Activated B cell treated with CpG ODN at 0.5 μM for 24 hours (primary cell): ENCODE results near the gene ZCCHC7. TPM values are rescaled to one million over a fixed set of nuclear protein-coding genes. Genes with fewer than 3 reads are reported as not detected.

Source experiments
- ATAC-seq: fragments of 200-7000 bp; cut with Tn5 transposase; one replicate; pipeline ENCODE4 v1.10.0; 2021; ENCODE audit warnings: low read depth, mild to moderate bottlenecking, moderate library complexity
- CTCF ChIA-PET: fragments of 350-600 bp; sonication (Branson Sonifier 250); formaldehyde crosslinking; loops from one replicate; lab custom pipeline; 2021; ENCODE audit warnings: antibody characterized with exemption; lab: Charles Lee
- POLR2A ChIA-PET: fragments of 350-600 bp; sonication (Branson Sonifier 250); formaldehyde crosslinking; loops from one replicate; lab custom pipeline; 2021; ENCODE audit warnings: antibody characterized with exemption; lab: Charles Lee
- DNase-seq: peaks from one replicate; pipeline ENCODE4 v3.0.0; 2022
- H3K27ac Mint-ChIP-seq: one replicate; pipeline ENCODE4 v1.8.0; 2020; ENCODE audit warnings: mixed read lengths
- H3K27me3 Mint-ChIP-seq: one replicate; pipeline ENCODE4 v1.8.0; 2021; ENCODE audit warnings: mixed read lengths
- H3K36me3 Mint-ChIP-seq: one replicate; pipeline ENCODE4 v1.8.0; 2021; ENCODE audit warnings: low read depth, mixed read lengths
- H3K4me1 Mint-ChIP-seq: one replicate; pipeline ENCODE4 v1.8.0; 2021; ENCODE audit warnings: mixed read lengths
- H3K4me3 Mint-ChIP-seq: one replicate; pipeline ENCODE4 v1.8.0; 2020; ENCODE audit warnings: mild to moderate bottlenecking, mixed read lengths
- H3K9me3 Mint-ChIP-seq: one replicate; pipeline ENCODE4 v1.8.0; 2020; ENCODE audit warnings: mixed read lengths
- intact Hi-C: fragments of 100-400 bp; cut with micrococcal nuclease; formaldehyde crosslinking; loops from one replicate; pipeline ENCODE4 v1.15.1; 2024
- total RNA-seq: library from RNA; stranded (reverse); gene quantifications from 2 replicates; pipeline ENCODE4 v1.2.3, GENCODE V29; 2022
- TF ChIP-seq, protein P1 (sequence below): fragments of 200-600 bp; IDR thresholded peaks from one replicate; pipeline ENCODE4 v1.8.0; 2022; ENCODE audit warnings: antibody characterized with exemption, mild to moderate bottlenecking

ZCCHC7 gene
- total RNA-seq, 1 donor from 2014 or later = 70.3 TPM

DNA sequence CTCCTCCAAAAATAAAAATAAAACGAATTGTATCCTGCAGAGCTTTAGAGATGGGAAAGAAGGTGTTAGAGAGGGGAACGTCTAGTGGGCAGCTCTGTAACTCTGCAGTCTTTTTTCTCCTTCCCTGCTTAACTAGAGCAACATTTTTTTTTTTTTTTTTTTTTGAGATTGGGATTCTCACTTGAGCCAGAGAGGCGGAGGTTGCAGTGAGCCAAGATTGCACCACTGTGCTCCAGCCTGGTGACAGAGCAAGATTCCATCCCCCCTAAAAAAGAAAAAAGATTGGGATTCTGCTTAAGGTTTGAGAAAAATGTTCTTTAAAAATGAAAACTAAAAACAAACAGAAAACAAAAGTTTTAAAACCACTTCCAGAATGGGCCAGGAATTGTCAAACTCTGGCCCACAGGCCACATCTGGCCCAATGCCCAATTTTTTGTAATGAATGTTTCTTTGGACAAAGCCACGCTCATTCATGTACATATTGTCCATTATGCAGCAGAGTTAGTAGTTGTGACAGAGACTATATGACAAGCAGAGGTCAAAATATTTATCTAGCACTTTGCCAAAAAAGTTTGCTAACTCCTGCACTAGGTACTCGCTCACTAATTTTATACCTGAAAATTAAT lies 98.5 kb downstream of the ZCCHC7 start:
- no peak for ATAC-seq

DNA sequence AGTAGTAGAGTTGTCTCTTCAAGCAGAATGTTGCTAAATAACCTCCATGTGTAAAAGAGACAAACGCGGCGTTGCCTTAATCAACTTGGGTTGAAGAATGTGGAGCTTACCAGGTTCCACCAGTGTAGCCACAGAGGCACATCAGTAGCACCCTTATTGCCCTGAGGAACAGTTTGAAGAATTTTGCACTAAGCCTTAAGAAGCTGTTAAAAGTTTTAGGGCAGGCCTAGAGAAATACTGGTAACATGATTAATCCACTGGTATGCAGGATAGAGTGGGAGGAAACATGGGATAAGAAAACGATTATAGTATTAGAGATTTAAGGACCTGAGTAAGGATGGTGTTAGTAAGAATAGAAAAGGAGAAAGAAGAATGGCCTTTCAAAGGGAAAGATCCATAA lies 100.6 kb downstream of the ZCCHC7 start:
- intact Hi-C loops = loop anchor here (5.0 kb wide), 1 partner anchor 36 kb away; no protein-coding TSS in a partner anchor
- ChIA-PET CTCF (no interaction called here), POLR2A (interaction anchor here (1.1 to 2.2 kb wide), 2 partner anchors 9 to 13 kb away, joined by 3 to 5 read pairs; no protein-coding TSS in a partner anchor)
- TF ChIP-seq, protein P1, sequence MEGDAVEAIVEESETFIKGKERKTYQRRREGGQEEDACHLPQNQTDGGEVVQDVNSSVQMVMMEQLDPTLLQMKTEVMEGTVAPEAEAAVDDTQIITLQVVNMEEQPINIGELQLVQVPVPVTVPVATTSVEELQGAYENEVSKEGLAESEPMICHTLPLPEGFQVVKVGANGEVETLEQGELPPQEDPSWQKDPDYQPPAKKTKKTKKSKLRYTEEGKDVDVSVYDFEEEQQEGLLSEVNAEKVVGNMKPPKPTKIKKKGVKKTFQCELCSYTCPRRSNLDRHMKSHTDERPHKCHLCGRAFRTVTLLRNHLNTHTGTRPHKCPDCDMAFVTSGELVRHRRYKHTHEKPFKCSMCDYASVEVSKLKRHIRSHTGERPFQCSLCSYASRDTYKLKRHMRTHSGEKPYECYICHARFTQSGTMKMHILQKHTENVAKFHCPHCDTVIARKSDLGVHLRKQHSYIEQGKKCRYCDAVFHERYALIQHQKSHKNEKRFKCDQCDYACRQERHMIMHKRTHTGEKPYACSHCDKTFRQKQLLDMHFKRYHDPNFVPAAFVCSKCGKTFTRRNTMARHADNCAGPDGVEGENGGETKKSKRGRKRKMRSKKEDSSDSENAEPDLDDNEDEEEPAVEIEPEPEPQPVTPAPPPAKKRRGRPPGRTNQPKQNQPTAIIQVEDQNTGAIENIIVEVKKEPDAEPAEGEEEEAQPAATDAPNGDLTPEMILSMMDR = no peak
- Mint-ChIP-seq H3K9me3 (no peaks in the 10 kb centered on the region), H3K27ac (peak overlapping the region; percentile 42), H3K4me1 (peaks cover 65% of the 10 kb centered on the region), H3K36me3 (peaks cover 32% of the 10 kb centered on the region), H3K4me3 (no peak overlapping the region), H3K27me3 (no peaks in the 10 kb centered on the region)
- ATAC-seq (no peak), DNase-seq (no peak)

More for the DNA sequence above, 98.5 kb downstream of the ZCCHC7 start:
- Mint-ChIP-seq H3K27me3 (no peaks in the 10 kb centered on the region), H3K4me3 (no peak overlapping the region), H3K9me3 (no peaks in the 10 kb centered on the region), H3K36me3 (peaks cover 33% of the 10 kb centered on the region), H3K27ac (peak overlapping the region; percentile 63), H3K4me1 (peaks cover 62% of the 10 kb centered on the region)
- TF ChIP-seq, protein P1 = no peak
- POLR2A ChIA-PET = interaction anchor here (2.2 kb wide), 1 partner anchor 11 kb away, joined by 5 read pairs; no protein-coding TSS in a partner anchor
- DNase-seq = no peak
- CTCF ChIA-PET = no interaction called here
- intact Hi-C loops = loop anchor here (1.0 kb wide), 1 partner anchor 11 kb away; no protein-coding TSS in a partner anchor

DNA sequence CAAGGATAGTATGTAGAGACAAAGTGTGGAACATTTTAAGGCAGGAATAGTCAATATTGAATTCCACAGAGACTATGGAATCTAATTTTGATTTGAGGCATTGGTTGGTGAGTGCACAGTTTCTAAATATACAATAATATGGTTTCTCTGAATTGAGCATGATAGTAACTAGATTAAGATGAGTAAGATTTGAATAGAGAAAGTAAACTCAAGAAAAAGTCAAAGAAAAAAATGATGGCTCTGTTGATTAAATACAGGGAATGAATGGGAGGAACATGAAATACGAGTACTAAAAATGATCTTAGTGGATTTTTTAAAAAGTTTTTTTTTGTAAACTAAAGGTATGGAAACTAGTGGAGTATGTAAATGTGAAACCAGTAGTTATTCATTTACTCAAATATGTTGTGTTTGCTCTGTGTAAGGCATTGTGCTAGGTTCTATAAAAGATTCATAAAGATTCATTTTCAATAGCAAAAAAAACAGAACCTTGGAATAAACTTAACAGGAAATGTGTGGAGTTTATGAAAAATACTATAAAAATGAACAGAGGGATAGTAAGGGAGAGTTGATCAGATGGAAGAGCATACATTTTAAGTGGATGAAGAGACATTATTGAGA lies 101.2 kb downstream of the ZCCHC7 start:
- peaks cover 67% of the 10 kb centered on the region for H3K4me1 Mint-ChIP-seq
- ChIA-PET POLR2A (interaction anchor here (1.1 to 2.2 kb wide), 2 partner anchors 8 to 13 kb away, joined by 3 to 5 read pairs; no protein-coding TSS in a partner anchor), CTCF (interaction anchor here (0.6 kb wide), 1 partner anchor 7 kb away, joined by 3 read pairs; no protein-coding TSS in a partner anchor)
- H3K36me3 Mint-ChIP-seq = peaks cover 32% of the 10 kb centered on the region
- peak overlapping the region; percentile 42 for H3K27ac Mint-ChIP-seq
- ATAC-seq (no peak), DNase-seq (no peak)
- TF ChIP-seq, protein P1 = no peak
- no peaks in the 10 kb centered on the region for H3K27me3 Mint-ChIP-seq
- no peaks in the 10 kb centered on the region for H3K9me3 Mint-ChIP-seq
- H3K4me3 Mint-ChIP-seq = no peak overlapping the region
- intact Hi-C loops = loop anchor here (2.0 to 5.0 kb wide), 2 partner anchors 17 to 36 kb away; no protein-coding TSS in a partner anchor

DNA sequence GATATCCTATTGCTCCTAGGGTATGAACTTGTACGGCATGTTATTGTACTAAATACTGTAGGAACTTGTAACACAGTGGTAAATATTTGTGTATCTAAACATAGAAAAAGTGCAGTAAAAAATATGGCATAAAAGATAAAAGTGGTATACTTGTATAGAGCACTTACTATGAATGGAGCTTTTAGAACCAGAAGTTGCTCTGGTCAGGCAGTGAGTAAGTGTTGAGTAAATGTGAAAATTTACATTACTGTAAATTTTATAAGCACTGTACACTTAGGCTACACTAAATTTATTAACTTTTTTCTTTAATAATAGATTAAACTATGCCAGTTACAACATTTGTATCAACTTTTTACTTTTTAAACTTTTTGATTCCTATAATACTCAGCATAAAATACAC lies 109.1 kb downstream of the ZCCHC7 start:
- Mint-ChIP-seq H3K4me1 (peaks cover 50% of the 10 kb centered on the region), H3K36me3 (peaks cover 22% of the 10 kb centered on the region), H3K9me3 (no peaks in the 10 kb centered on the region), H3K4me3 (no peak overlapping the region), H3K27ac (peak overlapping the region; percentile 18), H3K27me3 (no peaks in the 10 kb centered on the region)
- DNase-seq (no peak), ATAC-seq (no peak)
- POLR2A ChIA-PET = interaction anchor here (0.6 to 1.6 kb wide), 3 partner anchors 9 to 219 kb away, joined by 4 to 5 read pairs (median 4); no protein-coding TSS in a partner anchor
- TF ChIP-seq, protein P1 = no peak
- CTCF ChIA-PET = interaction anchor here (0.6 kb wide), 1 partner anchor 166 kb away, joined by 3 read pairs; no protein-coding TSS in a partner anchor
- intact Hi-C loops = no loop called here
